Muscle layer of colon (tissue), 2 donors: ENCODE measurements around the gene ICAM2.

Experiments
- H3K27ac ChIP-seq: one replicate; pipeline ENCODE4 v1.7.0; 2013; ENCODE audit warnings: low read depth, mild to moderate bottlenecking, low read length, moderate library complexity
- H3K27me3 ChIP-seq, 2 donors: one replicate each; pipeline ENCODE4 v1.7.0; 2013; ENCODE audit warnings: low read length in 2 of 2, mild to moderate bottlenecking in 2 of 2; ENCODE audit not compliant: insufficient read depth in 2 of 2, control insufficient read depth in 1 of 2
- H3K36me3 ChIP-seq: one replicate; pipeline ENCODE4 v1.7.0; 2013; ENCODE audit warnings: mild to moderate bottlenecking, low read length; ENCODE audit not compliant: insufficient read depth
- H3K4me1 ChIP-seq: one replicate; pipeline ENCODE4 v1.7.0; 2013; ENCODE audit warnings: mild to moderate bottlenecking, low read length; ENCODE audit not compliant: insufficient read depth
- H3K4me3 ChIP-seq, 2 donors: one replicate each; pipeline ENCODE4 v1.7.0; 2013; ENCODE audit warnings: low read length in 2 of 2, low read depth in 1 of 2, mild to moderate bottlenecking in 1 of 2, moderate library complexity in 1 of 2
- H3K9ac ChIP-seq: one replicate; pipeline ENCODE4 v1.7.0; 2013; ENCODE audit warnings: low read length
- H3K9me3 ChIP-seq: one replicate; pipeline ENCODE4 v1.7.0; 2013; ENCODE audit warnings: mild to moderate bottlenecking, low read length
- donor health status: abdominal sarcoma.
- donor health status: Adenocarcinoma of cecum.

The ICAM2 gene

GRCh38 chr17:64059756-64060155, 39.3 kb upstream of the ICAM2 start:
- Histone ChIP-seq H3K9ac (no peak overlapping the region), H3K36me3 (peaks cover 33% of the 10 kb centered on the region), H3K9me3 (no peaks in the 10 kb centered on the region), H3K27ac (no peak overlapping the region), H3K4me1 (no peaks in the 10 kb centered on the region), H3K4me3 (no peak overlapping the region), H3K27me3 (no peaks in the 10 kb centered on the region)

GRCh38 chr17:64058621-64059020, 38.2 kb upstream of the ICAM2 start:
- H3K27me3 ChIP-seq: no peaks in the 10 kb centered on the region
- no peak overlapping the region for H3K27ac ChIP-seq
- H3K9ac ChIP-seq: no peak overlapping the region
- H3K4me1 ChIP-seq: no peaks in the 10 kb centered on the region
- H3K4me3 ChIP-seq: no peak overlapping the region
- peaks cover 35% of the 10 kb centered on the region for H3K36me3 ChIP-seq
- H3K9me3 ChIP-seq: no peaks in the 10 kb centered on the region

GRCh38 chr17:64057701-64058263, 37.3 kb upstream of the ICAM2 start:
- Histone ChIP-seq H3K27ac (no peak overlapping the region), H3K4me3 (no peak overlapping the region), H3K9me3 (no peaks in the 10 kb centered on the region), H3K27me3 (no peaks in the 10 kb centered on the region), H3K9ac (no peak overlapping the region), H3K36me3 (peaks cover 38% of the 10 kb centered on the region), H3K4me1 (no peaks in the 10 kb centered on the region)

- H3K27ac ChIP-seq: no peak overlapping the region
Measured at GRCh38 chr17:64056269-64057005, 36.0 kb upstream of the ICAM2 start.

GRCh38 chr17:64055183-64056142, 35.0 kb upstream of the ICAM2 start:
- no peak overlapping the region for H3K27ac ChIP-seq
- H3K4me3 ChIP-seq: no peak overlapping the region
- H3K9ac ChIP-seq: no peak overlapping the region
- peaks cover 48% of the 10 kb centered on the region for H3K36me3 ChIP-seq
- H3K9me3 ChIP-seq: no peaks in the 10 kb centered on the region
- no peaks in the 10 kb centered on the region for H3K27me3 ChIP-seq
- H3K4me1 ChIP-seq: no peaks in the 10 kb centered on the region

More at GRCh38 chr17:64056269-64057005, 36.0 kb upstream of the ICAM2 start:
- Histone ChIP-seq H3K4me1 (no peaks in the 10 kb centered on the region), H3K9ac (no peak overlapping the region), H3K36me3 (peaks cover 44% of the 10 kb centered on the region), H3K27me3 (no peaks in the 10 kb centered on the region), H3K4me3 (no peak overlapping the region), H3K9me3 (no peaks in the 10 kb centered on the region)

GRCh38 chr17:64054304-64054703, 33.9 kb upstream of the ICAM2 start:
- Histone ChIP-seq H3K4me1 (no peaks in the 10 kb centered on the region), H3K27me3 (no peaks in the 10 kb centered on the region), H3K9me3 (no peaks in the 10 kb centered on the region), H3K27ac (no peak overlapping the region), H3K4me3 (no peak overlapping the region), H3K36me3 (peaks cover 46% of the 10 kb centered on the region), H3K9ac (no peak overlapping the region)

- Histone ChIP-seq H3K27me3 (no peaks in the 10 kb centered on the region), H3K27ac (no peak overlapping the region), H3K4me3 (no peak overlapping the region), H3K9ac (no peak overlapping the region), H3K36me3 (peaks cover 49% of the 10 kb centered on the region), H3K4me1 (no peaks in the 10 kb centered on the region), H3K9me3 (no peaks in the 10 kb centered on the region)
Measured at GRCh38 chr17:64053101-64053500, 32.7 kb upstream of the ICAM2 start.

- H3K27ac ChIP-seq: no peak overlapping the region
- H3K36me3 ChIP-seq: peaks cover 52% of the 10 kb centered on the region
- no peak overlapping the region for H3K4me3 ChIP-seq
- no peak overlapping the region for H3K9ac ChIP-seq
- H3K27me3 ChIP-seq: no peaks in the 10 kb centered on the region
- no peaks in the 10 kb centered on the region for H3K4me1 ChIP-seq
- H3K9me3 ChIP-seq: no peaks in the 10 kb centered on the region
Measured at GRCh38 chr17:64051153-64051552, 30.7 kb upstream of the ICAM2 start.

- H3K9me3 ChIP-seq: no peaks in the 10 kb centered on the region
- no peaks in the 10 kb centered on the region for H3K4me1 ChIP-seq
- H3K36me3 ChIP-seq: peaks cover 67% of the 10 kb centered on the region
- no peak overlapping the region for H3K9ac ChIP-seq
- H3K4me3 ChIP-seq: no peak overlapping the region
- H3K27me3 ChIP-seq: no peaks in the 10 kb centered on the region
- H3K27ac ChIP-seq: no peak overlapping the region
Measured at GRCh38 chr17:64048805-64049204, 28.4 kb upstream of the ICAM2 start.

- H3K27me3 ChIP-seq: no peaks in the 10 kb centered on the region
- H3K9ac ChIP-seq: no peak overlapping the region
- H3K36me3 ChIP-seq: peaks cover 48% of the 10 kb centered on the region
Measured at GRCh38 chr17:64045176-64045575, 24.7 kb upstream of the ICAM2 start.

GRCh38 chr17:64042700-64043485, 22.5 kb upstream of the ICAM2 start:
- peaks cover 37% of the 10 kb centered on the region for H3K36me3 ChIP-seq
- no peak overlapping the region for H3K9ac ChIP-seq
- no peak overlapping the region for H3K27ac ChIP-seq
- no peaks in the 10 kb centered on the region for H3K4me1 ChIP-seq
- H3K9me3 ChIP-seq: no peaks in the 10 kb centered on the region
- H3K4me3 ChIP-seq: no peak overlapping the region
- H3K27me3 ChIP-seq: no peaks in the 10 kb centered on the region

More at GRCh38 chr17:64045176-64045575, 24.7 kb upstream of the ICAM2 start:
- Histone ChIP-seq H3K9me3 (no peaks in the 10 kb centered on the region), H3K4me1 (no peaks in the 10 kb centered on the region), H3K4me3 (no peak overlapping the region), H3K27ac (no peak overlapping the region)
